AG09309 (cell line): Measurements from ENCODE around the gene ACACB.
"Not testable (repeated sequence)": the region's sequence is repeated elsewhere in the genome, so short reads cannot be mapped to it uniquely, and the experiment has no call there.

Experiments
- DNase-seq: peaks from one replicate; pipeline ENCODE4 v3.0.0-alpha.2; 2010; ENCODE audit warnings: low read depth
- H3K4me3 ChIP-seq: 2 replicates; pipeline ENCODE4 v1.5.1; 2011; ENCODE audit warnings: mild to moderate bottlenecking, low read depth, low read length, moderate library complexity; ENCODE audit not compliant: control insufficient read depth
- CTCF ChIP-seq: IDR thresholded peaks from 2 replicates; pipeline ENCODE4 v1.5.1; 2011; ENCODE audit warnings: mild to moderate bottlenecking, low read depth, low read length, inconsistent platforms; ENCODE audit not compliant: insufficient read depth, control insufficient read depth; ENCODE audit errors: missing control alignments

Gene ACACB

GRCh38 chr12:109166371-109166770 lies 50.0 kb downstream of the ACACB start:
- TF ChIP-seq CTCF: no peak

GRCh38 chr12:109167781-109168180 lies 51.4 kb downstream of the ACACB start:
- no peak for TF ChIP-seq CTCF
- H3K4me3 ChIP-seq: no peak overlapping the region
- no peak for DNase-seq

More at GRCh38 chr12:109166371-109166770, 50.0 kb downstream of the ACACB start:
- no peak overlapping the region for H3K4me3 ChIP-seq
- DNase-seq: no peak

- no peak for TF ChIP-seq CTCF
Measured at GRCh38 chr12:109169262-109169661, 52.9 kb downstream of the ACACB start.

GRCh38 chr12:109169686-109170085 lies 53.3 kb downstream of the ACACB start:
- TF ChIP-seq CTCF: no peak
- no peak overlapping the region for H3K4me3 ChIP-seq
- DNase-seq: no peak

More at GRCh38 chr12:109169262-109169661, 52.9 kb downstream of the ACACB start:
- no peak overlapping the region for H3K4me3 ChIP-seq
- DNase-seq: no peak

- DNase-seq: no peak
- TF ChIP-seq CTCF: no peak
- H3K4me3 ChIP-seq: no peak overlapping the region
Measured at GRCh38 chr12:109170324-109170723, 53.9 kb downstream of the ACACB start.

- H3K4me3 ChIP-seq, DNase-seq: not testable (repeated sequence)
Measured at GRCh38 chr12:109172787-109173186, 56.4 kb downstream of the ACACB start.

GRCh38 chr12:109173443-109174240 lies 57.3 kb downstream of the ACACB start:
- no peak for TF ChIP-seq CTCF
- no peak overlapping the region for H3K4me3 ChIP-seq
- DNase-seq: no peak
